Astrocyte of the spinal cord (primary cell): ENCODE results near the gene BAZ1A.
"Not testable (repeated sequence)": the region's sequence is repeated elsewhere in the genome, so short reads cannot be mapped to it uniquely, and the experiment has no call there.

ENCODE experiments used
- DNase-seq: peaks from one replicate; pipeline ENCODE4 v3.0.0; 2011; ENCODE audit warnings: low read depth, low spot score
- H3K4me3 ChIP-seq: 2 replicates; pipeline ENCODE4 v1.5.1; 2011; ENCODE audit warnings: low read depth, mild to moderate bottlenecking, low read length, moderate library complexity
- in situ Hi-C: cut with HindIII; loops from 2 replicates; pipeline ENCODE4 v1.10.0; 2017; ENCODE audit warnings: low sequenced_read_pairs
- TF ChIP-seq, protein P1 (sequence below): IDR thresholded peaks from 2 replicates; pipeline ENCODE4 v1.5.1; 2012; ENCODE audit warnings: low read depth, mild to moderate bottlenecking, low read length, inconsistent platforms

The BAZ1A gene

DNA sequence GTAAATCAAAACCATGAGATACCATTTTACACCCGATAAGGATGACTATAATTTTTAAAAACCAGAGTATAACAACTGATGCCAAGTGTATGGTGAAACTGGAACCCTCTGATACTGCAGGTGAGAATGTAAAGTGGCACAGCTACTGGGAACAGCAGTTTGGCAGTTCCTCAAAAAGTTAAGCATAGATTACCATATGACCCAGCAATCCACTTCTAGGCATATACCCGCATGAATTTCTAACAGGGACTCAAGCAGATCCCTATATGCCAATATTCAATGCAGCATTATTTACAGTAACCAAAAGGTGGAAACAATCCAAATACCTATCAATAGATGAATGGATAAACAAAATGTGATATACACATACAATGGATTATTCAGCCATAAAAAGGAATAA lies 57.4 kb downstream of the BAZ1A start:
- in situ Hi-C loops, result no loop called here
- TF ChIP-seq, protein P1, sequence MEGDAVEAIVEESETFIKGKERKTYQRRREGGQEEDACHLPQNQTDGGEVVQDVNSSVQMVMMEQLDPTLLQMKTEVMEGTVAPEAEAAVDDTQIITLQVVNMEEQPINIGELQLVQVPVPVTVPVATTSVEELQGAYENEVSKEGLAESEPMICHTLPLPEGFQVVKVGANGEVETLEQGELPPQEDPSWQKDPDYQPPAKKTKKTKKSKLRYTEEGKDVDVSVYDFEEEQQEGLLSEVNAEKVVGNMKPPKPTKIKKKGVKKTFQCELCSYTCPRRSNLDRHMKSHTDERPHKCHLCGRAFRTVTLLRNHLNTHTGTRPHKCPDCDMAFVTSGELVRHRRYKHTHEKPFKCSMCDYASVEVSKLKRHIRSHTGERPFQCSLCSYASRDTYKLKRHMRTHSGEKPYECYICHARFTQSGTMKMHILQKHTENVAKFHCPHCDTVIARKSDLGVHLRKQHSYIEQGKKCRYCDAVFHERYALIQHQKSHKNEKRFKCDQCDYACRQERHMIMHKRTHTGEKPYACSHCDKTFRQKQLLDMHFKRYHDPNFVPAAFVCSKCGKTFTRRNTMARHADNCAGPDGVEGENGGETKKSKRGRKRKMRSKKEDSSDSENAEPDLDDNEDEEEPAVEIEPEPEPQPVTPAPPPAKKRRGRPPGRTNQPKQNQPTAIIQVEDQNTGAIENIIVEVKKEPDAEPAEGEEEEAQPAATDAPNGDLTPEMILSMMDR, result no peak
- DNase-seq, result no peak
- H3K4me3 ChIP-seq, result no peak overlapping the region

DNA sequence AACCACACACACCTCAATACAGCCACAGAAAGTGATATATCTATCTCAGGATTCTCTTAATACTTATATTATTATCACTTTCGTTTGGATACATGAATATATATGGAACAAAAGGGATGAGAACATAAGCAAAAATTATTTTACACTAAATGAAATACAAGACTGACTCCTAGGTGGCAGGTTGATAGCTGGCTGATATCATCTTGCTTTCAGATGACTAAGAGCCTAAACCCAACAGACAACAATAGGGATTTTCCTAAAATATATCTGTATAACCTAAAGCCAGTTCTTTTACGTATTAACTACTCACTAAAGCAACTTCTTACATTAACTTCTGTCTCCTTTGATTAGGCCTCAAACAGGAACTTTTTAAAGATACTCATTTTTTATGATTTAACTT lies 65.1 kb downstream of the BAZ1A start:
- no peak for DNase-seq
- TF ChIP-seq, protein P1, result no peak
- H3K4me3 ChIP-seq, result no peak overlapping the region
- in situ Hi-C loops, result no loop called here

DNA sequence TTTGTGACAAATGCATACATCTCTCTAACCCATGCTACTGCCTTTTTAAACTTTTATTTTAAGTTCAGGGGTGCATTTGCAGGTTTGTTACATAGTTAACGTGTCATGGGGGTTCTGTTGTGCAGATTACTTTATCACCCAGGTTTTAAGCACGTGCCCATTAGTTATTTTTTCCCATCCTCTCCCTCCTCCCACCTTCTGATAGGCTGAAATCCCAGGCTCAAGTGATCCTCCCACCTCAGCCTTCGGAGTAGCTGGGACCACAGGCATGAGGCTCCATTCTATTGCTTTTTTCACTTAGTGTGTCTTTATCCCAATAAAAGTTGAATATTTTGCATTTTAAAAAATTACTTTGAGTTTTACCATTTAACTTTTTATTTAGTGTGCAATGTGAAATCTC lies 68.9 kb downstream of the BAZ1A start:
- TF ChIP-seq, protein P1, result no peak
- in situ Hi-C loops, result no loop called here
- DNase-seq, result no peak
- H3K4me3 ChIP-seq, result no peak overlapping the region

DNA sequence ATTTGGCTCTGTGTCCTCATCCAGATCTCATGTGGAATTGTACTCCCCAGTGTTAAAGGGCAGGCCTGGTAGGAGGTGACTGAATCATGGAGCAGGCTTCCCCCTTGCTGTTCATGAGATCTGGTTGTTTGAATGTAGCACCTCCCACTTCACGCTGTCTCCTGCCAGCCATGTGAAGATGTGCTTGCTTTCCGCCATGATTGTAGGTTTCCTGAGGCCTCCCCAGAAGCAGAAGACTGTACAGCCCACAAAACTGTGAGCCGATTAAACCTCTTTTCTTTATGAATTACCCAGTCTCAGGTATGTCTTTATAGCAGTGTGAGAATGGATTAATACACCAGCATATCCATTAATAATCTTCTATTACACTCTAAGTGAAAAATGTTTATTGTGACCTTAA lies 70.2 kb downstream of the BAZ1A start:
- H3K4me3 ChIP-seq, result no peak overlapping the region
- in situ Hi-C loops, result no loop called here
- no peak for DNase-seq
- TF ChIP-seq, protein P1, result no peak

DNA sequence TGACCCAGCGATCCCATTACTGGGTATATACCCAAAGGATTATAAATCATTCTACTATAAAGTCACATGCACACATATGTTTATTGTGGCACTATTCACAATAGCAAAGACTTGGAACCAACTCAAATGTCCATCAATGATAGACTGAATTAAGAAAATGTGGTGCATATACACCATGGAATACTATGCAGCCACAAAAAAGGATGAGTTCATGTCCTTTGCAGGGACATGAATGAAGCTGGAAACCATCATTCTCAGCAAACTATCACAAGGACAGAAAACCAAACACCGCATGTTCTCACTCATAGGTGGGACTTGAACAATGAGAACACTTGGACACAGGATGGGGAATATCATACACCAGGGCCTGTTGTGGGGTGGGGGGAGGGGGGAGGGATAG lies 76.3 kb downstream of the BAZ1A start:
- in situ Hi-C loops, DNase-seq, H3K4me3 ChIP-seq: not testable (repeated sequence)

DNA sequence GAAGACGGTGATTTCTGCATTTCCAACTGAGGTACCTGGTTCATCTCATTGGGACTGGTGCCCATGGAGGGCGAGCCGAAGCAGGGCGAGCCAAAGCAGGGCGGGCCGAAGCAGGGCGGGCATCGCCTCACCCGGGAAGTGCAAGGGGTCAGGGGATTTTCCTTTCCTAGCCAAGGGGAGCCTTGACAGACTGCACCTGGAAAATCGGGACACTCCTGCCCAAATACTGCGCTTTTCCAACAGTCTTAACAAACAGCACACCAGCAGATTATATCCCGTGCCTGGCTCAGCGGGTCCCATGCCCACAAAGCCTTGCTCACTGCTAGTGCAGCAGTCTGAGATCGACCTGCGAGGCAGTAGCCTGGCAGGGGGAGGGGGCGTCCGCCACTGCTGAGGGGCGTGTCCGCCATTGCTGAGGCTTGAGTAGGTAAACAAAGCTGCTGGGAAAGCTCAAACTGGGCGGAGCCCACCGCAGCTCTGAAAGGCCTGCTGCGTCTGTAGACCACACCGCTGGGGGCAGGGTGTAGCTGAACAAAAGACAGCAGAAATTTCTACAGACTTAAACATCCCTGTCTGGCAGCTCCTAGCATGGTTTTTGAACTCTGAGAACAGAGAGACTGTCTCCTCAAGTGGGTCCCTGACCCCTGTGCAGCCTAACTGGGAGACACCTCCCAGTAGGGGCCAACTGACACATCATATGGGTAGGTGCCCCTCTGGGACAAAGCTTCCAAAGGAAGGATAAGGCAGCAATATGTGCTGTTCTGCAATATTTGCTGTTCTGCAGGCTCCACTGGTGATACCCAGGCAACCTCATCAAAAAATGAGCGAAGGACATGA lies 77.2 kb downstream of the BAZ1A start:
- TF ChIP-seq, protein P1, result no peak
- no peak for DNase-seq
- in situ Hi-C loops, result no loop called here
- no peak overlapping the region for H3K4me3 ChIP-seq

DNA sequence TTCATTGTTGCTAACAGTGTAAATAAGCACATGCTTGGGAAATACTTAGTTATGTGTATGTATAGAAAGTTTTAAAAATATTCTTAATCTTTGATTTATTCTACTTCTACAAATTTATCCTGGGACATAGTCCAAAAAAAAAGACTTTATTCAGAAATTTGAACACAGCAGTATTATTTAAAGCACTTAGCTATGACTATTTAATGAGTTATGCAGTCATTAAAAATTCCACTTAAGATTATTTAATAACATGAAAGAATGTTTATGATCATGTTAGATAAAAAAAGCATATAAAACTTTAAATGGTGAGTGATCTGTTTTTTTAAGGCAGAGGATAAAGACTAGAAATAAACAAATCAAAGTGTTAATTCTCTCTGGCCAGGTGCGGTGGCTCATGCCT lies 78.3 kb downstream of the BAZ1A start:
- DNase-seq, result no peak
- H3K4me3 ChIP-seq, result no peak overlapping the region
- TF ChIP-seq, protein P1, result no peak
- in situ Hi-C loops, result no loop called here
